B cell (primary cell): ENCODE measurements around the gene CDK11A. TPM values are rescaled to one million over a fixed set of nuclear protein-coding genes. Genes with fewer than 3 reads are reported as not detected.

Source experiments
- ATAC-seq: fragments of 200-7000 bp; cut with Tn5 transposase; one replicate; pipeline ENCODE4 v1.10.0; 2021; ENCODE audit warnings: low read depth, mild to moderate bottlenecking, moderate number of reproducible peaks, moderate library complexity
- CTCF ChIA-PET: fragments of 350-600 bp; sonication (Branson Sonifier 250); formaldehyde crosslinking; loops from one replicate; lab custom pipeline; 2021; ENCODE audit warnings: antibody characterized with exemption, inconsistent platforms; lab: Charles Lee
- POLR2A ChIA-PET: fragments of 350-600 bp; sonication (Branson Sonifier 250); formaldehyde crosslinking; loops from one replicate; lab custom pipeline; 2021; ENCODE audit warnings: antibody characterized with exemption; lab: Charles Lee
- DNase-seq: peaks from one replicate; pipeline ENCODE4 v3.0.0; 2013
- H2AFZ ChIP-seq: 2 replicates; pipeline ENCODE4 v1.6.1; 2012; ENCODE audit warnings: mild to moderate bottlenecking, low read depth, low read length; ENCODE audit not compliant: insufficient read depth, poor library complexity, severe bottlenecking
- H3K27ac ChIP-seq, 2 donors: 1 replicate in 1 of 2; 2 replicates in 1 of 2; pipeline ENCODE4 v1.5.1; 2012 to 2013; ENCODE audit warnings: low read length in 2 of 2, mild to moderate bottlenecking in 2 of 2, moderate library complexity in 1 of 2
- H3K27me3 ChIP-seq, 4 experiments: fragments of 200-600 bp in 1 of 4; sonication (generic) in 1 of 4; replicated peaks in 1 of 4; 1 replicate in 2 of 4; 2 replicates in 2 of 4; pipeline versions ENCODE4 v1.6.1 to v1.7.0; 2013 to 2016; ENCODE audit warnings: low read length in 3 of 4, mild to moderate bottlenecking in 2 of 4, mixed read lengths in 1 of 4, moderate library complexity in 1 of 4; ENCODE audit not compliant: insufficient read depth in 4 of 4, control insufficient read depth in 3 of 4; ENCODE audit errors: control extremely low read depth in 1 of 4
- H3K36me3 ChIP-seq, 2 experiments: replicated peaks in 1 of 2; 1 replicate in 1 of 2; 2 replicates in 1 of 2; pipeline versions ENCODE4 v1.6.1 to v1.7.1; 2013; ENCODE audit warnings: low read length in 1 of 2; ENCODE audit not compliant: insufficient read depth in 2 of 2, control insufficient read depth in 1 of 2; ENCODE audit errors: control extremely low read depth in 1 of 2, extremely low read depth in 1 of 2
- H3K4me1 ChIP-seq, 2 donors: fragments of 200-600 bp in 1 of 2; sonication (generic) in 1 of 2; 1 replicate in 1 of 2; 2 replicates in 1 of 2; pipeline versions ENCODE4 v1.5.1 to v1.6.1; 2013 to 2017; ENCODE audit warnings: low read length in 2 of 2; ENCODE audit not compliant: control insufficient read depth in 2 of 2, insufficient read depth in 2 of 2
- H3K4me2 ChIP-seq: replicated peaks from 2 replicates; pipeline ENCODE3; 2012; ENCODE audit warnings: mild to moderate bottlenecking, low read depth, low read length; ENCODE audit not compliant: poor library complexity, severe bottlenecking
- H3K4me3 ChIP-seq, 5 experiments: fragments of 200-600 bp in 1 of 5; sonication (generic) in 1 of 5; 1 replicate in 3 of 5; 2 replicates in 2 of 5; pipeline versions ENCODE4 v1.5.1 to v1.7.0; 2011 to 2016; ENCODE audit warnings: low read length in 4 of 5, mild to moderate bottlenecking in 4 of 5, low read depth in 2 of 5, control low read depth in 1 of 5, moderate library complexity in 1 of 5; ENCODE audit not compliant: insufficient read depth in 1 of 5; ENCODE audit errors: control extremely low read depth in 1 of 5, extremely low read depth in 1 of 5
- H3K79me2 ChIP-seq: fragments of 200-600 bp; sonication (generic); one replicate; pipeline ENCODE4 v1.6.0; 2016; ENCODE audit warnings: low read length; ENCODE audit not compliant: control insufficient read depth, insufficient read depth
- H3K9ac ChIP-seq: fragments of 200-600 bp; sonication (generic); 2 replicates; pipeline ENCODE4 v1.6.1; 2017; ENCODE audit warnings: mild to moderate bottlenecking, low read length, moderate library complexity
- H3K9me3 ChIP-seq, 3 donors: one replicate each; pipeline versions ENCODE4 v1.6.1 to v1.7.1; 2013; ENCODE audit warnings: low read length in 2 of 3; ENCODE audit not compliant: control insufficient read depth in 2 of 3, insufficient read depth in 1 of 3; ENCODE audit errors: control extremely low read depth in 1 of 3
- H4K20me1 ChIP-seq: 2 replicates; pipeline ENCODE4 v1.6.0; 2012; ENCODE audit warnings: mild to moderate bottlenecking, low read length; ENCODE audit not compliant: insufficient read depth, control insufficient read depth, poor library complexity, severe bottlenecking
- H3K27ac Mint-ChIP-seq: one replicate; pipeline ENCODE4 v1.8.0; 2021; ENCODE audit warnings: mixed read lengths
- H3K27me3 Mint-ChIP-seq: one replicate; pipeline ENCODE4 v1.8.0; 2021; ENCODE audit warnings: mixed read lengths
- H3K4me1 Mint-ChIP-seq: one replicate; pipeline ENCODE4 v1.8.0; 2021; ENCODE audit warnings: mixed read lengths
- H3K4me3 Mint-ChIP-seq: one replicate; pipeline ENCODE4 v1.8.0; 2021; ENCODE audit warnings: mixed read lengths
- H3K9me3 Mint-ChIP-seq: one replicate; pipeline ENCODE4 v1.8.0; 2022; ENCODE audit warnings: mixed read lengths; ENCODE audit not compliant: insufficient read depth
- CTCF ChIP-seq: fragments of 200-600 bp; IDR thresholded peaks from one replicate; pipeline ENCODE4 v1.8.0; 2022; ENCODE audit warnings: antibody characterized with exemption, mild to moderate bottlenecking
- EZH2 ChIP-seq: IDR thresholded peaks from 2 replicates; pipeline ENCODE4 v1.6.1; 2012; ENCODE audit warnings: borderline replicate concordance, low read depth, mild to moderate bottlenecking, moderate library complexity, low read length; ENCODE audit not compliant: insufficient read depth, poor library complexity, severe bottlenecking
- WGBS: methylation state at CpG from one replicate; pipeline ENCODE4 v1.1.5; 2013; ENCODE audit warnings: missing lambda C conversion rate; ENCODE audit not compliant: insufficient coverage; 5-methylcytosine and 5-hydroxymethylcytosine counted together
- intact Hi-C: fragments of 100-400 bp; cut with micrococcal nuclease; formaldehyde crosslinking; loops from one replicate; pipeline ENCODE4 v1.10.0; 2022
- polyA plus RNA-seq: library from polyadenylated mRNA; depleted of rRNA; stranded (reverse); fragments of >200 nt; gene quantifications from 2 replicates; pipeline ENCODE4 v1.2.3, GENCODE V29; 2012
- total RNA-seq, 2 donors: library from RNA; stranded (reverse); fragments of 120-200 nt in 1 of 2; gene quantifications; 1 replicate in 1 of 2; 2 replicates in 1 of 2; pipeline versions ENCODE4 v1.2.3 to v1.2.4, GENCODE V29; 2013 to 2022

CDK11A gene
- total and polyA plus RNA-seq, 2 donors (not counting 1 experiment from before 2014, with no cell fraction given), result 82.1 to 138 TPM

- Histone ChIP-seq H2AFZ (no peak overlapping the region), H3K4me3 (no peak overlapping the region), H3K36me3 (peaks cover 0 to 92% of the 10 kb centered on the region in 2 experiments), H3K79me2 (peaks cover 98% of the 10 kb centered on the region), H3K27me3 (no peaks in the 10 kb centered on the region), H3K27ac (no peak overlapping the region), H3K4me1 (no peaks in the 10 kb centered on the region), H4K20me1 (peaks cover 83% of the 10 kb centered on the region), H3K9ac (no peak overlapping the region), H3K9me3 (no peaks in the 10 kb centered on the region), H3K4me2 (no peak overlapping the region)
- DNase-seq (no peak), ATAC-seq (no peak)
- H3K4me1 Mint-ChIP-seq, result no peaks in the 10 kb centered on the region
- WGBS, result 98% methylated on average over 17 of the region's 20 CpGs
- POLR2A ChIA-PET, result no interaction called here
- H3K9me3 Mint-ChIP-seq, result no peaks in the 10 kb centered on the region
- CTCF ChIA-PET, result no interaction called here
- H3K4me3 Mint-ChIP-seq, result no peak overlapping the region
- intact Hi-C loops, result no loop called here
- TF ChIP-seq CTCF (no peak), EZH2 (no peak)
- H3K27ac Mint-ChIP-seq, result no peak overlapping the region
- no peaks in the 10 kb centered on the region for H3K27me3 Mint-ChIP-seq
Observed at GRCh38 chr1:1760345-1760650, 36.1 kb upstream of the CDK11A start.

GRCh38 chr1:1759456-1760344 lies 35.5 kb upstream of the CDK11A start:
- no peak overlapping the region for H3K4me3 ChIP-seq
- WGBS, result 94% methylated on average over 36 of the region's 37 CpGs
- Mint-ChIP-seq H3K27me3 (no peaks in the 10 kb centered on the region), H3K4me3 (no peak overlapping the region), H3K9me3 (no peaks in the 10 kb centered on the region), H3K27ac (no peak overlapping the region), H3K4me1 (no peaks in the 10 kb centered on the region)
- ChIA-PET POLR2A (no interaction called here), CTCF (interaction anchor here (0.8 kb wide), 1 partner anchor 20 kb away, joined by 3 read pairs; no protein-coding TSS in a partner anchor)
- H3K27me3 ChIP-seq, result no peaks in the 10 kb centered on the region
- H3K9ac ChIP-seq, result no peak overlapping the region
- DNase-seq, result no peak
- no peak for TF ChIP-seq EZH2
- TF ChIP-seq CTCF, result no peak
- peaks cover 96% of the 10 kb centered on the region for H3K79me2 ChIP-seq
- no peaks in the 10 kb centered on the region for H3K4me1 ChIP-seq
- no peak for ATAC-seq
- H3K27ac ChIP-seq, result no peak overlapping the region
- H3K9me3 ChIP-seq, result no peaks in the 10 kb centered on the region
- no peak overlapping the region for H2AFZ ChIP-seq
- intact Hi-C loops, result no loop called here
- peaks cover 79% of the 10 kb centered on the region for H4K20me1 ChIP-seq
- no peak overlapping the region for H3K4me2 ChIP-seq
- peaks cover 0 to 91% of the 10 kb centered on the region in 2 experiments for H3K36me3 ChIP-seq
